A549 (cell line): ENCODE measurements around the gene SMLR1. TPM values are rescaled to one million over a fixed set of nuclear protein-coding genes. Genes with fewer than 3 reads are reported as not detected.

Experiments used
- ATAC-seq, 2 experiments: fragments of 200-7000 bp in 1 of 2; fragments of >200 bp in 1 of 2; cut with Nextera tagmentation in 1 of 2; cut with Tn5 transposase in 1 of 2; 3 replicates each; pipeline versions ENCODE4 v1.8.0 to v1.9.1; 2018 to 2020; ENCODE audit warnings: mild to moderate bottlenecking in 1 of 2, moderate library complexity in 1 of 2
- CTCF ChIA-PET: fragments of 300-600 bp; sonication (Branson Sonifier 250); formaldehyde crosslinking; extraction: SDS; loops from one replicate; lab custom pipeline; 2021; ENCODE audit warnings: antibody characterized with exemption, inconsistent platforms; lab: Yijun Ruan, JAX
- POLR2A ChIA-PET: fragments of 350-600 bp; formaldehyde crosslinking; extraction: SDS; loops from one replicate; lab custom pipeline; 2021; ENCODE audit warnings: antibody characterized with exemption, inconsistent platforms; lab: Yijun Ruan, JAX
- DNase-seq, 2 experiments: peaks; one replicate each; pipeline versions ENCODE4 v3.0.0 to v3.0.0-alpha.2; 2011 to 2016; ENCODE audit warnings: low read depth in 1 of 2, low spot score in 1 of 2
- FAIRE-seq: peaks from 2 replicates; lab custom pipeline; 2011; peaks lifted over from hg19 to GRCh38; lab: Jason Lieb, UNC
- H3K27ac ChIP-seq, 2 experiments: fragments of >200 bp; sonication (Bioruptor Twin); formaldehyde crosslinking; 3 replicates each; pipeline ENCODE4 v1.5.1; 2016 to 2017
- H3K4me1 ChIP-seq: fragments of >200 bp; sonication (Bioruptor Twin); formaldehyde crosslinking; 3 replicates; pipeline ENCODE4 v1.6.1; 2016
- H3K4me2 ChIP-seq: fragments of >200 bp; sonication (Bioruptor Twin); formaldehyde crosslinking; 3 replicates; pipeline ENCODE4 v1.6.1; 2016
- H3K4me3 ChIP-seq: fragments of >200 bp; sonication (Bioruptor Twin); formaldehyde crosslinking; 3 replicates; pipeline ENCODE4 v1.5.1; 2016
- H3K9me3 ChIP-seq: fragments of >200 bp; sonication (Bioruptor Twin); formaldehyde crosslinking; 3 replicates; pipeline ENCODE4 v1.6.1; 2016
- ATOH8 ChIP-seq: fragments of 250-450 bp; sonication (Bioruptor Pico); IDR thresholded peaks from 2 replicates; pipeline ENCODE4 v1.5.0; 2020; ENCODE audit warnings: low read depth, mild to moderate bottlenecking, moderate library complexity
- BCL3 ChIP-seq: fragments of >200 bp; sonication (Bioruptor Twin); formaldehyde crosslinking; IDR thresholded peaks from 3 replicates; pipeline ENCODE4 v1.6.1; 2016
- CBX2 ChIP-seq: fragments of 200-600 bp; sonication (generic); IDR thresholded peaks from 2 replicates; pipeline ENCODE4 v1.6.1; 2016; ENCODE audit warnings: low read depth, mild to moderate bottlenecking, borderline replicate concordance
- CBX8 ChIP-seq: fragments of 200-600 bp; sonication (generic); IDR thresholded peaks from 2 replicates; pipeline ENCODE4 v1.6.1; 2016
- CEBPB ChIP-seq, 2 experiments: fragments of >200 bp in 1 of 2; sonication (Bioruptor Twin) in 1 of 2; formaldehyde crosslinking in 1 of 2; IDR thresholded peaks; 2 replicates each; pipeline ENCODE4 v1.6.1; 2012 to 2016
- CHD4 ChIP-seq: fragments of 200-600 bp; sonication (generic); IDR thresholded peaks from 2 replicates; pipeline ENCODE4 v1.6.1; 2016; ENCODE audit warnings: antibody characterized with exemption, mild to moderate bottlenecking, borderline replicate concordance
- CTCF ChIP-seq: fragments of >200 bp; sonication (Bioruptor Twin); formaldehyde crosslinking; IDR thresholded peaks from 3 replicates; pipeline ENCODE4 v1.5.1; 2016
- ESRRA ChIP-seq: fragments of 150-350 bp; IDR thresholded peaks from 2 replicates; pipeline ENCODE4 v1.6.1; 2014; ENCODE audit warnings: mild to moderate bottlenecking, low read length, borderline replicate concordance
- FOXS1 ChIP-seq: fragments of 250-450 bp; sonication (Bioruptor Pico); IDR thresholded peaks from 2 replicates; pipeline ENCODE4 v1.5.0; 2020; ENCODE audit warnings: mild to moderate bottlenecking, moderate library complexity
- GATA3 ChIP-seq: IDR thresholded peaks from 2 replicates; pipeline ENCODE4 v1.6.1; 2012; ENCODE audit warnings: borderline replicate concordance
- HOXA7 ChIP-seq: fragments of 250-450 bp; sonication (Bioruptor Pico); IDR thresholded peaks from 2 replicates; pipeline ENCODE4 v1.5.0; 2020; ENCODE audit warnings: mild to moderate bottlenecking, moderate library complexity
- HOXB5 ChIP-seq: fragments of 250-450 bp; sonication (Bioruptor Pico); IDR thresholded peaks from 2 replicates; pipeline ENCODE4 v1.5.0; 2020; ENCODE audit warnings: mild to moderate bottlenecking, moderate library complexity
- KDM1A ChIP-seq: fragments of 200-600 bp; sonication (generic); IDR thresholded peaks from 2 replicates; pipeline ENCODE4 v1.6.1; 2016; ENCODE audit warnings: low read depth, mild to moderate bottlenecking
- MYC ChIP-seq: IDR thresholded peaks from 2 replicates; pipeline ENCODE4 v1.6.1; 2012; ENCODE audit warnings: mild to moderate bottlenecking, inconsistent platforms, low read length, improper control_type of control experiment, borderline replicate concordance
- NR3C1 ChIP-seq: fragments of >200 bp; sonication (Bioruptor Twin); formaldehyde crosslinking; IDR thresholded peaks from 3 replicates; pipeline ENCODE4 v1.6.1; 2017
- PHF8 ChIP-seq: fragments of 200-600 bp; sonication (generic); IDR thresholded peaks from 2 replicates; pipeline ENCODE4 v1.6.1; 2016; ENCODE audit warnings: low read depth, mild to moderate bottlenecking, antibody characterized with exemption, moderate library complexity, borderline replicate concordance
- RAD21 ChIP-seq, 2 experiments: fragments of >200 bp in 1 of 2; sonication (Bioruptor Twin) in 1 of 2; formaldehyde crosslinking in 1 of 2; IDR thresholded peaks in 1 of 2; conservative IDR thresholded peaks in 1 of 2; 2 replicates in 1 of 2; 3 replicates in 1 of 2; pipeline ENCODE4 v1.6.1; 2012 to 2018; ENCODE audit warnings: inconsistent platforms in 1 of 2
- RARB ChIP-seq: fragments of 250-450 bp; sonication (Bioruptor Pico); IDR thresholded peaks from 2 replicates; pipeline ENCODE4 v1.8.0; 2021; ENCODE audit warnings: mild to moderate bottlenecking, moderate library complexity
- RCOR1 ChIP-seq: fragments of 150-350 bp; IDR thresholded peaks from 2 replicates; pipeline ENCODE4 v1.6.1; 2014; ENCODE audit warnings: antibody characterized with exemption, low read length, low read depth
- REST ChIP-seq: fragments of 200-600 bp; sonication (generic); IDR thresholded peaks from 2 replicates; pipeline ENCODE4 v1.6.1; 2016; ENCODE audit warnings: antibody characterized with exemption, mild to moderate bottlenecking, moderate library complexity
- ZC3H11A ChIP-seq: fragments of 450-650 bp; IDR thresholded peaks from 2 replicates; pipeline ENCODE4 v1.6.1; 2014; ENCODE audit warnings: antibody characterized with exemption, mild to moderate bottlenecking
- WGBS: methylation state at CpG from one replicate; pipeline ENCODE4 v1.1.6; 2017; ENCODE audit errors: missing lambda C conversion rate; 5-methylcytosine and 5-hydroxymethylcytosine counted together
- polyA plus RNA-seq, 4 experiments: library from polyadenylated mRNA; depleted of rRNA in 3 of 4; stranded (reverse); fragments of >200 nt; fragmentation: RNase III in 1 of 4; extraction: RNeasy Plus Mini Kit Qiagen cat#74134 plus additional on column Dnase treatment in 1 of 4; gene quantifications; 2 replicates in 3 of 4; 3 replicates in 1 of 4; pipeline ENCODE4 v1.2.3, GENCODE V29; 2011 to 2017

Gene SMLR1
- polyA plus RNA-seq, 2 of the 4 experiments (the other 2 are of a cell fraction) = 0.03 to 0.05 TPM

GRCh38 chr6:130841128-130841728, 14.0 kb downstream of the SMLR1 start:
- H3K27ac ChIP-seq = no peak overlapping the region
- ChIA-PET POLR2A (no interaction called here), CTCF (interaction anchor here (0.9 kb wide), 1 partner anchor 13 kb away, joined by 3 read pairs; no protein-coding TSS in a partner anchor)
- no peak for FAIRE-seq
- H3K4me1 ChIP-seq = no peaks in the 10 kb centered on the region
- no peak for ATAC-seq
- no peaks in the 10 kb centered on the region for H3K9me3 ChIP-seq
- no peak overlapping the region for H3K4me3 ChIP-seq
- H3K4me2 ChIP-seq = no peak overlapping the region
- TF ChIP-seq CHD4 = no peak
- TF ChIP-seq ATOH8 (CRISPR knock-in tag) = no peak
- no peak for TF ChIP-seq ESRRA
- TF ChIP-seq BCL3 = no peak
- WGBS = 76% methylated on average over 4 of the region's 4 CpGs
- no peak for DNase-seq

- ATAC-seq (peak; percentile 68 to 71; a peak in 4 of 6 replicates), FAIRE-seq (peak; percentile 7), DNase-seq (peak; percentile 4 to 18)
- no peak overlapping the region for H3K27ac ChIP-seq
- no peaks in the 10 kb centered on the region for H3K4me1 ChIP-seq
- H3K4me3 ChIP-seq = no peak overlapping the region
- CTCF ChIA-PET = interaction anchor here (1.0 to 1.1 kb wide), 2 partner anchors 479 to 562 kb away, joined by 3 to 4 read pairs; no protein-coding TSS in a partner anchor
- WGBS = 70% methylated on average over 3 of the region's 3 CpGs
- TF ChIP-seq CTCF (peak; percentile 37), FOXS1 (CRISPR knock-in tag) (no peak), RAD21 (conservative IDR thresholded peaks at IDR 0.05 in 1 of 2, IDR thresholded peaks at IDR 0.05 in 1 of 2) (peak; percentile 44 to 51)
- POLR2A ChIA-PET = no interaction called here
- no peaks in the 10 kb centered on the region for H3K9me3 ChIP-seq
- H3K4me2 ChIP-seq = no peak overlapping the region
These were observed 16.5 kb downstream of the SMLR1 start for GRCh38 chr6:130843575-130844320.

- Histone ChIP-seq H3K4me3 (no peak overlapping the region), H3K27ac (no peak overlapping the region), H3K9me3 (no peaks in the 10 kb centered on the region), H3K4me1 (no peaks in the 10 kb centered on the region), H3K4me2 (no peak overlapping the region)
- 97% methylated on average over 1 of the region's 1 CpG for WGBS
- FAIRE-seq = no peak
- ChIA-PET CTCF (no interaction called here), POLR2A (no interaction called here)
- no peak for ATAC-seq
- no peak for DNase-seq
- TF ChIP-seq GATA3 = no peak
- no peak for TF ChIP-seq RCOR1
- no peak for TF ChIP-seq CBX8
- no peak for TF ChIP-seq CEBPB (IDR thresholded peaks at IDR 0.05)
- TF ChIP-seq PHF8 = no peak
- no peak for TF ChIP-seq REST
- TF ChIP-seq ATOH8 (CRISPR knock-in tag) = no peak
- TF ChIP-seq BCL3 = no peak
- TF ChIP-seq ZC3H11A = no peak
- no peak for TF ChIP-seq RARB (CRISPR knock-in tag)
- no peak for TF ChIP-seq MYC
- TF ChIP-seq ESRRA = no peak
- TF ChIP-seq CBX2 = no peak
- TF ChIP-seq KDM1A = no peak
- TF ChIP-seq HOXA7 = no peak
- TF ChIP-seq NR3C1 = no peak
- TF ChIP-seq HOXB5 (CRISPR knock-in tag) = no peak
These were observed 19.3 kb downstream of the SMLR1 start for GRCh38 chr6:130846501-130846900.
